ENCODE measurements around the gene INTS1.

DNA sequence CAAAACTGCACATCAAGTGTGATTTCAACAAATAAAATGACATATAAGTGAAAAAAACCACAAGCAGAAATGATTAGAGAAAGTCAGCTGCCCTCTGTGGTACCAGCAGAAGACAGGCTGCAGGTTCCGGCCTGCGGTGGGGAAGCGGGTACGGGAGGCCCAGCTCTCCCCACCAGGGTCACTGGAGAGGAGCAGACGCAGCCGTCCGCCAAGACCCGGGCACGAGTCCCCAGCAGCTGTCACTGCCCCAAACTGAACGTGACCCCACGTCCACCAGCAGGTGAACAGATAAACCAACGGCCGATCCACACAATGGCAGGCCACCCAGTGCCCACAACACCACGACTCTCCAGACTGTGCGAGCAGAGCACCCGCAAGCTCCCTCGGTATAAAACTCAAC, 28.8 kb downstream of the INTS1 start:
- TF ChIP-seq, protein P1, sequence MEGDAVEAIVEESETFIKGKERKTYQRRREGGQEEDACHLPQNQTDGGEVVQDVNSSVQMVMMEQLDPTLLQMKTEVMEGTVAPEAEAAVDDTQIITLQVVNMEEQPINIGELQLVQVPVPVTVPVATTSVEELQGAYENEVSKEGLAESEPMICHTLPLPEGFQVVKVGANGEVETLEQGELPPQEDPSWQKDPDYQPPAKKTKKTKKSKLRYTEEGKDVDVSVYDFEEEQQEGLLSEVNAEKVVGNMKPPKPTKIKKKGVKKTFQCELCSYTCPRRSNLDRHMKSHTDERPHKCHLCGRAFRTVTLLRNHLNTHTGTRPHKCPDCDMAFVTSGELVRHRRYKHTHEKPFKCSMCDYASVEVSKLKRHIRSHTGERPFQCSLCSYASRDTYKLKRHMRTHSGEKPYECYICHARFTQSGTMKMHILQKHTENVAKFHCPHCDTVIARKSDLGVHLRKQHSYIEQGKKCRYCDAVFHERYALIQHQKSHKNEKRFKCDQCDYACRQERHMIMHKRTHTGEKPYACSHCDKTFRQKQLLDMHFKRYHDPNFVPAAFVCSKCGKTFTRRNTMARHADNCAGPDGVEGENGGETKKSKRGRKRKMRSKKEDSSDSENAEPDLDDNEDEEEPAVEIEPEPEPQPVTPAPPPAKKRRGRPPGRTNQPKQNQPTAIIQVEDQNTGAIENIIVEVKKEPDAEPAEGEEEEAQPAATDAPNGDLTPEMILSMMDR (IDR thresholded peaks at IDR 0.05; ENCODE audit: insufficient read depth, low read depth, low read length) = no peak
- no peak for TF ChIP-seq EZH2 (IDR thresholded peaks at IDR 0.05; ENCODE audit: insufficient read depth, low read length)
